ENCODE results near the gene APOBEC3A. TPM values are rescaled to one million over a fixed set of nuclear protein-coding genes. Genes with fewer than 3 reads are reported as not detected.
"Not testable (repeated sequence)": the region's sequence is repeated elsewhere in the genome, so short reads cannot be mapped to it uniquely, and the experiment has no call there.

Gene APOBEC3A
- total and polyA plus RNA-seq, 10 of the 15 experiments (the other 5 are each of a cell fraction or from before 2014, with no cell fraction given), result 0.20 TPM; not detected in 9

- H3K27ac ChIP-seq (ENCODE audit: control insufficient read depth, insufficient read depth), result no peak overlapping the region
- H3K9me3 ChIP-seq (replicated peaks; ENCODE audit: control insufficient read depth, insufficient read depth, low read length), result no peaks in the 10 kb centered on the region
- DNase-seq (ENCODE audit: low read depth, low spot score) (no peak), ATAC-seq (no peak), FAIRE-seq (no peak)
- WGBS (ENCODE audit: insufficient coverage, insufficient replicate concordance, low lambda C conversion rate, missing lambda C conversion rate), result over 99% methylated on average over 5 of the region's 5 CpGs
- no peak for TF ChIP-seq CHD4 (IDR thresholded peaks at IDR 0.05)
- TF ChIP-seq CBX3 (IDR thresholded peaks at IDR 0.05; ENCODE audit: borderline replicate concordance, low read depth), result no peak
- TF ChIP-seq POLR2AphosphoS2 (IDR thresholded peaks at IDR 0.05; ENCODE audit: low read depth, low read length), result no peak
- TF ChIP-seq PAX8 (IDR thresholded peaks at IDR 0.05), result no peak
- TF ChIP-seq, protein P1, sequence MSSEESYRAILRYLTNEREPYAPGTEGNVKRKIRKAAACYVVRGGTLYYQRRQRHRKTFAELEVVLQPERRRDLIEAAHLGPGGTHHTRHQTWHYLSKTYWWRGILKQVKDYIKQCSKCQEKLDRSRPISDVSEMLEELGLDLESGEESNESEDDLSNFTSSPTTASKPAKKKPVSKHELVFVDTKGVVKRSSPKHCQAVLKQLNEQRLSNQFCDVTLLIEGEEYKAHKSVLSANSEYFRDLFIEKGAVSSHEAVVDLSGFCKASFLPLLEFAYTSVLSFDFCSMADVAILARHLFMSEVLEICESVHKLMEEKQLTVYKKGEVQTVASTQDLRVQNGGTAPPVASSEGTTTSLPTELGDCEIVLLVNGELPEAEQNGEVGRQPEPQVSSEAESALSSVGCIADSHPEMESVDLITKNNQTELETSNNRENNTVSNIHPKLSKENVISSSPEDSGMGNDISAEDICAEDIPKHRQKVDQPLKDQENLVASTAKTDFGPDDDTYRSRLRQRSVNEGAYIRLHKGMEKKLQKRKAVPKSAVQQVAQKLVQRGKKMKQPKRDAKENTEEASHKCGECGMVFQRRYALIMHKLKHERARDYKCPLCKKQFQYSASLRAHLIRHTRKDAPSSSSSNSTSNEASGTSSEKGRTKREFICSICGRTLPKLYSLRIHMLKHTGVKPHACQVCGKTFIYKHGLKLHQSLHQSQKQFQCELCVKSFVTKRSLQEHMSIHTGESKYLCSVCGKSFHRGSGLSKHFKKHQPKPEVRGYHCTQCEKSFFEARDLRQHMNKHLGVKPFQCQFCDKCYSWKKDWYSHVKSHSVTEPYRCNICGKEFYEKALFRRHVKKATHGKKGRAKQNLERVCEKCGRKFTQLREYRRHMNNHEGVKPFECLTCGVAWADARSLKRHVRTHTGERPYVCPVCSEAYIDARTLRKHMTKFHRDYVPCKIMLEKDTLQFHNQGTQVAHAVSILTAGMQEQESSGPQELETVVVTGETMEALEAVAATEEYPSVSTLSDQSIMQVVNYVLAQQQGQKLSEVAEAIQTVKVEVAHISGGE (CRISPR knock-in tag; IDR thresholded peaks at IDR 0.05), result no peak
- no peak for TF ChIP-seq PML (IDR thresholded peaks at IDR 0.05; ENCODE audit: low read length)
- TF ChIP-seq ZNF24 (IDR thresholded peaks at IDR 0.05), result no peak
- TF ChIP-seq FOXM1 (IDR thresholded peaks at IDR 0.05; ENCODE audit: low read depth, low read length), result no peak
- no peak for TF ChIP-seq HDGF (IDR thresholded peaks at IDR 0.05)
- TF ChIP-seq MYB (IDR thresholded peaks at IDR 0.05; ENCODE audit: borderline replicate concordance, low read depth, low read length), result no peak
- TF ChIP-seq FOS (IDR thresholded peaks at IDR 0.05; ENCODE audit: borderline replicate concordance, extremely low read depth, insufficient read length), result no peak
- TF ChIP-seq RFX5 (IDR thresholded peaks at IDR 0.05; ENCODE audit: low read depth, low read length), result no peak
- TF ChIP-seq ZNF274 (IDR thresholded peaks at IDR 0.05; ENCODE audit: insufficient read depth, insufficient read length), result no peak
- no peak for TF ChIP-seq MTA3 (IDR thresholded peaks at IDR 0.05; ENCODE audit: borderline replicate concordance, low read length)
- no peaks in the 10 kb centered on the region for H3K79me2 ChIP-seq (ENCODE audit: control insufficient read depth, insufficient read depth, low read length)
- H3K27me3 ChIP-seq (replicated peaks in 1 of 2; ENCODE audit: control insufficient read depth in 2 of 2, insufficient read depth in 2 of 2, low read length in 1 of 2), result no peaks in the 10 kb centered on the region
- ChIA-PET SMC1A (ENCODE audit: uncharacterized antibody, unreplicated experiment) (interaction anchor here (0.9 to 7.4 kb wide), 9 partner anchors 66 to 163 kb away, joined by 3 to 83 read pairs (median 4); partner anchors contain the start of gene CBX6), POLR2A (interaction anchor here (0.8 to 1.5 kb wide), 2 partner anchors 113 to 138 kb away, joined by 3 to 8 read pairs; no protein-coding TSS in a partner anchor), CTCF (interaction anchor here (0.6 to 9.8 kb wide), 13 partner anchors 13 to 310 kb away, joined by 3 to 192 read pairs (median 6); partner anchors contain the start of genes APOBEC3B and CBX6), RAD21 (ENCODE audit: unreplicated experiment) (interaction anchor here (0.8 to 0.9 kb wide), 2 partner anchors 111 to 238 kb away, joined by 4 to 5 read pairs; no protein-coding TSS in a partner anchor)
- no TSS peak for BruUV-seq (replicated peaks)
- intact Hi-C loops (cut with micrococcal nuclease; ENCODE audit: unreplicated experiment), result loop anchor here (2.0 to 5.0 kb wide), 2 partner anchors 112 to 305 kb away; no protein-coding TSS in a partner anchor
- H3K9ac ChIP-seq (ENCODE audit: control insufficient read depth, insufficient read depth, low read length), result no peak overlapping the region
- no peak overlapping the region for H3K4me3 ChIP-seq
- no peak overlapping the region for H2AFZ ChIP-seq (ENCODE audit: control insufficient read depth, low read depth, low read length)
- H4K20me1 ChIP-seq (ENCODE audit: control insufficient read depth, insufficient read depth), result no peaks in the 10 kb centered on the region
- no peaks in the 10 kb centered on the region for H3K36me3 ChIP-seq (ENCODE audit: control insufficient read depth in 2 of 2, insufficient read depth in 2 of 2, low read length in 1 of 2)
- in situ Hi-C loops (cut with MboI), result loop anchor here (5.0 kb wide), 2 partner anchors 110 to 305 kb away; no protein-coding TSS in a partner anchor
- H3K4me2 ChIP-seq (ENCODE audit: control insufficient read depth, insufficient read depth), result no peak overlapping the region
- peaks cover 7% of the 10 kb centered on the region for H3K4me1 ChIP-seq (ENCODE audit: control insufficient read depth, insufficient read depth, low read length)
Observed at GRCh38 chr22:39007177-39007576, 49.8 kb downstream of the APOBEC3A start.

GRCh38 chr22:39008271-39008850 is 51.0 kb downstream of the APOBEC3A start:
- intact Hi-C loops (cut with micrococcal nuclease; ENCODE audit: unreplicated experiment) (loop anchor here (5.0 kb wide), 1 partner anchor 304 kb away; no protein-coding TSS in a partner anchor), in situ Hi-C loops (cut with MboI) (loop anchor here (5.0 kb wide), 2 partner anchors 109 to 304 kb away; no protein-coding TSS in a partner anchor)
- H3K4me1 ChIP-seq (ENCODE audit: control insufficient read depth, insufficient read depth, low read length); H3K4me2 ChIP-seq (ENCODE audit: control insufficient read depth, insufficient read depth); H4K20me1 ChIP-seq (ENCODE audit: control insufficient read depth, insufficient read depth); DNase-seq (ENCODE audit: low read depth, low spot score); H3K9me3 ChIP-seq (replicated peaks; ENCODE audit: control insufficient read depth, insufficient read depth, low read length); H3K9ac ChIP-seq (ENCODE audit: control insufficient read depth, insufficient read depth, low read length); H3K79me2 ChIP-seq (ENCODE audit: control insufficient read depth, insufficient read depth, low read length); ATAC-seq; H2AFZ ChIP-seq (ENCODE audit: control insufficient read depth, low read depth, low read length); H3K4me3 ChIP-seq; BruUV-seq (replicated peaks); H3K27ac ChIP-seq (ENCODE audit: control insufficient read depth, insufficient read depth); H3K27me3 ChIP-seq (replicated peaks in 1 of 2; ENCODE audit: control insufficient read depth in 2 of 2, insufficient read depth in 2 of 2, low read length in 1 of 2); H3K36me3 ChIP-seq (ENCODE audit: control insufficient read depth in 2 of 2, insufficient read depth in 2 of 2, low read length in 1 of 2); FAIRE-seq: not testable (repeated sequence)
- SMC1A ChIA-PET (ENCODE audit: uncharacterized antibody, unreplicated experiment), result interaction anchor here (0.9 to 7.4 kb wide), 4 partner anchors 90 to 163 kb away, joined by 3 to 83 read pairs (median 4); partner anchors contain the start of gene CBX6
- WGBS (ENCODE audit: insufficient coverage, insufficient replicate concordance, low lambda C conversion rate, missing lambda C conversion rate), result 77% methylated on average over 8 of the region's 8 CpGs
- POLR2A ChIA-PET, result interaction anchor here (0.6 to 1.0 kb wide), 2 partner anchors 137 to 305 kb away, joined by 4 to 5 read pairs; no protein-coding TSS in a partner anchor
- RAD21 ChIA-PET (ENCODE audit: unreplicated experiment), result interaction anchor here (0.6 to 1.3 kb wide), 2 partner anchors 110 to 141 kb away, joined by 3 to 4 read pairs; no protein-coding TSS in a partner anchor
- CTCF ChIA-PET, result interaction anchor here (1.0 to 9.8 kb wide), 9 partner anchors 27 to 309 kb away, joined by 3 to 192 read pairs (median 7); partner anchors contain the start of genes APOBEC3B and CBX6
